Spleen (tissue), 7 donors: ENCODE measurements around the gene LYZL1.

Source experiments
- POLR2A ChIP-seq, 3 donors: fragments of 450-650 bp; IDR thresholded peaks; one replicate each; pipeline ENCODE4 v1.5.1; 2017; ENCODE audit warnings: antibody characterized with exemption in 3 of 3, mild to moderate bottlenecking in 1 of 3
- POLR2AphosphoS5 ChIP-seq, 3 donors: sonication (generic); formaldehyde crosslinking; IDR thresholded peaks; one replicate each; pipeline ENCODE4 v1.5.1; 2017; ENCODE audit warnings: antibody characterized with exemption in 3 of 3
- TF ChIP-seq, protein P1 (sequence below), 11 experiments: fragments of 200-600 bp in 7 of 11; fragments of 450-650 bp in 4 of 11; sonication (generic) in 4 of 11; IDR thresholded peaks in 8 of 11; conservative IDR thresholded peaks in 3 of 11; 1 replicate in 7 of 11; 2 replicates in 4 of 11; pipeline versions ENCODE4 v1.4.0 to v1.8.0; 2016 to 2021; ENCODE audit warnings: antibody characterized with exemption in 11 of 11, inconsistent platforms in 4 of 11, mild to moderate bottlenecking in 1 of 11
- donor health status: DM: no; HTN: no; CAD: no; lungs with moderate emphysema.
- donor health status: DM: no; HTN: no; CAD: no.
- donor health status: DM: no; HTN: no; CAD: no.

DNA sequence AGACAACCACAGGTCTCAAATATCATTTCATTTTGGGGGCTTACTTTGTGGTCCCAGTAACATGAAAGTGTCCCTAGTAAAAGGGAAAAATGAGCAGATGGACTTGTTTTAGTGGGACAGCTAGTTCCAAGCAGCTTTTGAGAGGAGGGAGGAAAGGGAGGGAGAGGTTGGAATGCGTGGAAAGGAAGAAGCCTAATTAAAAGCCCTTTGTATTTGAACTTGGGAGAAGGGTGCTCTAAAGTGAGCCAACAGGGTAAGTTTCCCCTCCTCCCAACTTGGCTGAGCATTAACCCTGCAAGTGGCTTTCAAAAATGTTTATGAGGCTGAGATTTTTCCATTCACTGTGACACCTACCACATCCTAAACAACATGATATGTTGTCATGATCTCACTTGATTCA lies 38.8 kb upstream of the LYZL1 start:
- TF ChIP-seq, protein P1, sequence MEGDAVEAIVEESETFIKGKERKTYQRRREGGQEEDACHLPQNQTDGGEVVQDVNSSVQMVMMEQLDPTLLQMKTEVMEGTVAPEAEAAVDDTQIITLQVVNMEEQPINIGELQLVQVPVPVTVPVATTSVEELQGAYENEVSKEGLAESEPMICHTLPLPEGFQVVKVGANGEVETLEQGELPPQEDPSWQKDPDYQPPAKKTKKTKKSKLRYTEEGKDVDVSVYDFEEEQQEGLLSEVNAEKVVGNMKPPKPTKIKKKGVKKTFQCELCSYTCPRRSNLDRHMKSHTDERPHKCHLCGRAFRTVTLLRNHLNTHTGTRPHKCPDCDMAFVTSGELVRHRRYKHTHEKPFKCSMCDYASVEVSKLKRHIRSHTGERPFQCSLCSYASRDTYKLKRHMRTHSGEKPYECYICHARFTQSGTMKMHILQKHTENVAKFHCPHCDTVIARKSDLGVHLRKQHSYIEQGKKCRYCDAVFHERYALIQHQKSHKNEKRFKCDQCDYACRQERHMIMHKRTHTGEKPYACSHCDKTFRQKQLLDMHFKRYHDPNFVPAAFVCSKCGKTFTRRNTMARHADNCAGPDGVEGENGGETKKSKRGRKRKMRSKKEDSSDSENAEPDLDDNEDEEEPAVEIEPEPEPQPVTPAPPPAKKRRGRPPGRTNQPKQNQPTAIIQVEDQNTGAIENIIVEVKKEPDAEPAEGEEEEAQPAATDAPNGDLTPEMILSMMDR (IDR thresholded peaks at IDR 0.05 in 8 of 11, conservative IDR thresholded peaks at IDR 0.05 in 3 of 11): no peak
- TF ChIP-seq POLR2AphosphoS5 (IDR thresholded peaks at IDR 0.05) (no peak), POLR2A (IDR thresholded peaks at IDR 0.05) (no peak)
